ENCODE results near the gene NCBP2L. TPM values are rescaled to one million over a fixed set of nuclear protein-coding genes. Genes with fewer than 3 reads are reported as not detected.

The NCBP2L gene
- total and polyA plus RNA-seq, 2 of the 8 experiments (the other 6 are each of a cell fraction or from before 2014, with no cell fraction given): not detected

DNA sequence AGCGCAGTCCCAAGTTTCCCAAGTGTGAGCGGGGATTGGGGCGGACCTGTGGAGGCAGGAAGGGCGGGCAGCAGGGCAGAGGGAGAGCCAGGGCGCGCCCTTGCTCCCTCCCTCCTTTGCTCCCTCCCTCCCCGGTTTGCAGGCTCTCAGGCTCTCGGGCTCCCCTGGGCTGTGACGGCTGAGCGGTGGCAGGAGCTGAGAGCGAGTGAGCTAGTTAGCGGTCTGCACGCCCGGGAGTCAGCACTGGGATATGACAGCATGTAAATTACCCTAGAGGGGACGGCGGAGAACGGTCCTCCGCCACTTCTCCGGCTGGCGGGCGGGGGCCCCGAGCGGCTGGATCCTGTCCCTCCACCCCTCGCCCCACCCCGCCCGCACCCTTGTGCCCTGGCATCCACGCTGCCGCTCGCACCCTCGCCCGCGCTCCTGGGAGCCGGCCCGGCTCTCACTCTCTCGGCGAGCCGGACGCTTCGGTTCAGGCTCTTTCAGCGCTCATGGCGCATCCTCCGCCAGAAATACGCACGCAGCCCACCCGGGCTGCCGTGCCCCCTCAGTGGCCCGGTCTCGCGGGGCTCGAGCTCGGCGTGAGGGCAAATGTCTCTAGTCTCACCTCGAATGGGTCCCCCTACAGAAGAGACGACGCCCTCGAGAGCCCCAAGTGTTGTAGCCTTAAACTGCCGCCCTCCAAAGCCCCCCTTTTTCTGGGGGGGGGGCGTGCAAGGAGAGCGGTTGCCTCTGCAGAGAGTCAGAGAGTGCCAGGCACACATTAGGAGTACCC is 1.6 kb upstream of the NCBP2L start, which contains the start of gene TSC22D3:
TSC22D3 (minus strand) TSS at position 54 of the 778 bp plus-strand sequence. CDS start 368 bp downstream, outside the sequence.
- WGBS, 2 experiments (ENCODE audit: extremely low coverage in 1 of 2, insufficient coverage in 1 of 2, insufficient read length in 1 of 2, insufficient replicate concordance in 2 of 2, low coverage in 1 of 2, low lambda C conversion rate in 2 of 2, missing lambda C conversion rate in 1 of 2): 4% methylated on average over 24 of the region's 59 CpGs; no CpG with 5 or more reads in 1 of the 2 experiments
- no peak within 1 kb of the TSS for H3K14ac ChIP-seq (ENCODE audit: insufficient read length)
- no peak for TF ChIP-seq TCF12 (IDR thresholded peaks at IDR 0.05; ENCODE audit: low read depth, low read length)
- TF ChIP-seq POLR2AphosphoS5 (IDR thresholded peaks at IDR 0.05; ENCODE audit: low read depth, low read length): no peak
- TF ChIP-seq RAD21 (IDR thresholded peaks at IDR 0.05 in 1 of 2, conservative IDR thresholded peaks at IDR 0.05 in 1 of 2; ENCODE audit: low read depth in 2 of 2, low read length in 2 of 2): peak; percentile 8 to 28; a peak in 2 of 4 replicates
- no peak for TF ChIP-seq CHD1 (IDR thresholded peaks at IDR 0.05; ENCODE audit: low read depth, low read length)
- TF ChIP-seq RFX5 (IDR thresholded peaks at IDR 0.05; ENCODE audit: borderline replicate concordance, low read depth, low read length): no peak
- no peak for TF ChIP-seq CBX5 (IDR thresholded peaks at IDR 0.05; ENCODE audit: low read depth, low read length)
- TF ChIP-seq KDM4A (IDR thresholded peaks at IDR 0.05; ENCODE audit: low read depth, low read length, severe bottlenecking): peak; percentile 76
- no peak for TF ChIP-seq JUND (IDR thresholded peaks at IDR 0.05; ENCODE audit: low read length)
- TF ChIP-seq ASH2L (IDR thresholded peaks at IDR 0.05; ENCODE audit: low read length): no peak
- CTCF ChIA-PET (ENCODE audit: partially characterized antibody): interaction anchor here (0.6 to 10.8 kb wide), 21 partner anchors 18 to 795 kb away, joined by 3 to 209 read pairs (median 5); partner anchors contain the start of genes MID2 and RBM41
- no peak within 1 kb of the TSS for H3K56ac ChIP-seq (replicated peaks; ENCODE audit: insufficient read length, low read depth, low read length)
- no peak within 1 kb of the TSS for H4K91ac ChIP-seq (replicated peaks; ENCODE audit: insufficient read length, low read length)
- H3K23me2 ChIP-seq (ENCODE audit: low read depth, low read length): peaks cover 4% of the 10 kb centered on the region; the same call in 1 of the 2 replicates
- no peak within 1 kb of the TSS for H4K8ac ChIP-seq (ENCODE audit: extremely low read depth, insufficient read depth, low read length)
- H2BK20ac ChIP-seq (ENCODE audit: low read length): no peak within 1 kb of the TSS
- peaks cover 20 to 39% (median 32%) of the 10 kb centered on the region in 4 experiments for H3K27me3 ChIP-seq (replicated peaks in 1 of 4; ENCODE audit: control insufficient read depth in 3 of 4, extremely low read depth in 1 of 4, insufficient read depth in 3 of 4, low read length in 3 of 4)
- no peak within 1 kb of the TSS for H2AFZ ChIP-seq (ENCODE audit: low read length)
- H3K4ac ChIP-seq (replicated peaks; ENCODE audit: insufficient read length, low read depth, low read length): no peak within 1 kb of the TSS
- no peaks in the 10 kb centered on the region for H3K79me2 ChIP-seq (ENCODE audit: control insufficient read depth in 1 of 2, insufficient read depth in 2 of 2, low read length in 2 of 2)
- H2BK5ac ChIP-seq (ENCODE audit: low read depth, low read length): no peak within 1 kb of the TSS
- FAIRE-seq (no peak), DNase-seq (ENCODE audit: low read depth in 1 of 2, low spot score in 2 of 2) (peak in 1 of 2 experiments; percentile 63)
- H3K18ac ChIP-seq (ENCODE audit: extremely low read depth, low read length): no peak within 1 kb of the TSS; the same call in 1 of the 2 replicates
- peak within 1 kb of the TSS in 1 of 4 experiments; percentile 39; a peak in 1 of 7 replicates for H3K9ac ChIP-seq (replicated peaks in 1 of 4; ENCODE audit: extremely low read depth in 1 of 4, low read depth in 3 of 4, low read length in 3 of 4)
- H2BK12ac ChIP-seq (ENCODE audit: low read depth, low read length): peak within 1 kb of the TSS; percentile 17; the same call in 1 of the 2 replicates
- no peak within 1 kb of the TSS for H3K23ac ChIP-seq (ENCODE audit: insufficient read length)
- peak within 1 kb of the TSS; percentile 89 to 94 for H3K4me2 ChIP-seq (ENCODE audit: insufficient read depth in 1 of 2, low read depth in 2 of 2, low read length in 2 of 2)
- H3K9me3 ChIP-seq (ENCODE audit: insufficient read depth in 2 of 2, low read depth in 1 of 2, low read length in 1 of 2): no peaks in the 10 kb centered on the region
- H2BK120ac ChIP-seq (replicated peaks; ENCODE audit: low read depth, low read length): no peak within 1 kb of the TSS
- no peak within 1 kb of the TSS for H3K27ac ChIP-seq (ENCODE audit: low read depth, low read length)
- POLR2A ChIA-PET (ENCODE audit: partially characterized antibody): interaction anchor here (0.8 to 3.1 kb wide), 4 partner anchors 25 to 147 kb away, joined by 3 to 21 read pairs (median 4); partner anchors contain the start of gene PRPS1
- no peak within 1 kb of the TSS for H2BK15ac ChIP-seq (ENCODE audit: low read length)
- H4K20me1 ChIP-seq (replicated peaks in 1 of 2; ENCODE audit: control insufficient read depth in 1 of 2, insufficient read depth in 2 of 2, low read length in 2 of 2): no peaks in the 10 kb centered on the region
- H3K4me1 ChIP-seq (replicated peaks in 1 of 4; ENCODE audit: control insufficient read depth in 3 of 4, insufficient read depth in 4 of 4, low read length in 3 of 4): peaks cover 0 to 10% (median 8%) of the 10 kb centered on the region in 4 experiments
- no peaks in the 10 kb centered on the region for H3K79me1 ChIP-seq (ENCODE audit: low read depth, low read length)
- no peak within 1 kb of the TSS for H2AK5ac ChIP-seq (ENCODE audit: low read depth, low read length)
- peak within 1 kb of the TSS; percentile 26 to 62 (median 41) for H3K4me3 ChIP-seq (ENCODE audit: extremely low read depth in 1 of 4, insufficient read depth in 2 of 4, low read depth in 3 of 4, low read length in 4 of 4)
- no peaks in the 10 kb centered on the region for H3K36me3 ChIP-seq (ENCODE audit: control insufficient read depth in 2 of 4, insufficient read depth in 4 of 4, low read length in 3 of 4)
- H4K5ac ChIP-seq (ENCODE audit: insufficient read length, low read depth, low read length): no peak within 1 kb of the TSS
